HEK293 (cell line): ENCODE measurements around the gene KIF12.

Experiments used
- SP2 ChIP-seq: fragments of 450-650 bp; formaldehyde crosslinking; IDR thresholded peaks from 2 replicates; pipeline ENCODE4 v1.5.1; 2016; ENCODE audit warnings: missing biosample characterization, missing genetic modification characterization
- ZBTB8A ChIP-seq: fragments of 450-650 bp; formaldehyde crosslinking; IDR thresholded peaks from 2 replicates; pipeline ENCODE4 v1.5.1; 2016; ENCODE audit warnings: missing biosample characterization, missing genetic modification characterization
- ZFP37 ChIP-seq: fragments of 450-650 bp; formaldehyde crosslinking; IDR thresholded peaks from 2 replicates; pipeline ENCODE4 v1.5.1; 2016; ENCODE audit warnings: missing biosample characterization, missing genetic modification characterization
- ZNF121 ChIP-seq: fragments of 450-650 bp; formaldehyde crosslinking; IDR thresholded peaks from 2 replicates; pipeline ENCODE4 v1.5.1; 2016; ENCODE audit warnings: missing biosample characterization, missing genetic modification characterization
- ZNF174 ChIP-seq: fragments of 450-650 bp; formaldehyde crosslinking; IDR thresholded peaks from 2 replicates; pipeline ENCODE4 v1.5.0; 2017; ENCODE audit warnings: missing biosample characterization, mild to moderate bottlenecking, missing genetic modification characterization
- ZNF514 ChIP-seq: fragments of 450-650 bp; formaldehyde crosslinking; IDR thresholded peaks from 2 replicates; pipeline ENCODE4 v1.5.1; 2016; ENCODE audit warnings: missing biosample characterization, missing genetic modification characterization
- ZNF660 ChIP-seq: fragments of 450-650 bp; IDR thresholded peaks from 2 replicates; pipeline ENCODE4 v1.5.1; 2018; ENCODE audit warnings: missing biosample characterization, mild to moderate bottlenecking, missing genetic modification characterization
- ZSCAN30 ChIP-seq: fragments of 450-650 bp; IDR thresholded peaks from 2 replicates; pipeline ENCODE4 v1.5.1; 2018; ENCODE audit warnings: missing biosample characterization, mild to moderate bottlenecking, missing genetic modification characterization, moderate library complexity
- TF ChIP-seq, protein P1 (sequence below): fragments of 450-650 bp; formaldehyde crosslinking; IDR thresholded peaks from 2 replicates; pipeline ENCODE4 v1.5.1; 2017; ENCODE audit warnings: missing biosample characterization, missing genetic modification characterization
- TF ChIP-seq, protein P2 (sequence below): fragments of 450-650 bp; formaldehyde crosslinking; IDR thresholded peaks from 2 replicates; pipeline ENCODE4 v1.5.1; 2016; ENCODE audit warnings: missing biosample characterization, missing genetic modification characterization

DNA sequence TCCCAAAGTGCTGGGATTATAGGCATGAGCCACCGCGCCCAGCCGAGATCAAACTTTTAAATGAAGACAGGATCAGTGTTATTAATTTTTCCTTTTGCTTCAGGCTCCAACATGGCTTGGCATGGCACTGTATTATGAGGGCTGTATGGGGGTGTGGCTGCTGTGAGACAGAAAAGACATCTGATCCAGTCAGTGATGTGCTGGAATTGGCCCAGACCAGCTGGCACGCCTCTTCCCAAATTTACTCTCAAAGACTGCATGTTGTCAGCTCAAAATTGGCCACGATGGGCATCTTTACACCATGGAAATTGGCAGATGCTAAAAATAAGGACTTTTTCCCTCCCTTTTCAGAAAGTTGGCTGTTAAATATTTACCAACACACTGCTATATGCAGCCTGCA, 44.1 kb upstream of the KIF12 start:
- TF ChIP-seq ZNF660 (no peak), ZBTB8A (tag by site-specific recombination) (no peak), ZNF121 (tag by site-specific recombination) (no peak), ZSCAN30 (tag by site-specific recombination) (no peak), SP2 (tag by site-specific recombination) (no peak), ZNF174 (no peak), ZFP37 (no peak), ZNF514 (no peak)
- TF ChIP-seq, protein P1, sequence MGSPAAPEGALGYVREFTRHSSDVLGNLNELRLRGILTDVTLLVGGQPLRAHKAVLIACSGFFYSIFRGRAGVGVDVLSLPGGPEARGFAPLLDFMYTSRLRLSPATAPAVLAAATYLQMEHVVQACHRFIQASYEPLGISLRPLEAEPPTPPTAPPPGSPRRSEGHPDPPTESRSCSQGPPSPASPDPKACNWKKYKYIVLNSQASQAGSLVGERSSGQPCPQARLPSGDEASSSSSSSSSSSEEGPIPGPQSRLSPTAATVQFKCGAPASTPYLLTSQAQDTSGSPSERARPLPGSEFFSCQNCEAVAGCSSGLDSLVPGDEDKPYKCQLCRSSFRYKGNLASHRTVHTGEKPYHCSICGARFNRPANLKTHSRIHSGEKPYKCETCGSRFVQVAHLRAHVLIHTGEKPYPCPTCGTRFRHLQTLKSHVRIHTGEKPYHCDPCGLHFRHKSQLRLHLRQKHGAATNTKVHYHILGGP (tag by site-specific recombination), result no peak
- TF ChIP-seq, protein P2, sequence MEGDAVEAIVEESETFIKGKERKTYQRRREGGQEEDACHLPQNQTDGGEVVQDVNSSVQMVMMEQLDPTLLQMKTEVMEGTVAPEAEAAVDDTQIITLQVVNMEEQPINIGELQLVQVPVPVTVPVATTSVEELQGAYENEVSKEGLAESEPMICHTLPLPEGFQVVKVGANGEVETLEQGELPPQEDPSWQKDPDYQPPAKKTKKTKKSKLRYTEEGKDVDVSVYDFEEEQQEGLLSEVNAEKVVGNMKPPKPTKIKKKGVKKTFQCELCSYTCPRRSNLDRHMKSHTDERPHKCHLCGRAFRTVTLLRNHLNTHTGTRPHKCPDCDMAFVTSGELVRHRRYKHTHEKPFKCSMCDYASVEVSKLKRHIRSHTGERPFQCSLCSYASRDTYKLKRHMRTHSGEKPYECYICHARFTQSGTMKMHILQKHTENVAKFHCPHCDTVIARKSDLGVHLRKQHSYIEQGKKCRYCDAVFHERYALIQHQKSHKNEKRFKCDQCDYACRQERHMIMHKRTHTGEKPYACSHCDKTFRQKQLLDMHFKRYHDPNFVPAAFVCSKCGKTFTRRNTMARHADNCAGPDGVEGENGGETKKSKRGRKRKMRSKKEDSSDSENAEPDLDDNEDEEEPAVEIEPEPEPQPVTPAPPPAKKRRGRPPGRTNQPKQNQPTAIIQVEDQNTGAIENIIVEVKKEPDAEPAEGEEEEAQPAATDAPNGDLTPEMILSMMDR (tag by site-specific recombination), result no peak
